AG20443 (cell line): ENCODE results near the gene PPM1H.

Source experiments
- DNase-seq: peaks from one replicate; pipeline ENCODE4 v3.0.0; 2012; ENCODE audit warnings: low spot score, mixed read lengths

Gene PPM1H

GRCh38 chr12:62873826-62874448 is 61.0 kb downstream of the PPM1H start:
- no peak for DNase-seq

GRCh38 chr12:62873116-62873825 is 61.7 kb downstream of the PPM1H start:
- no peak for DNase-seq

- DNase-seq, result no peak
Measured at GRCh38 chr12:62868820-62869219, 66.1 kb downstream of the PPM1H start.

GRCh38 chr12:62866451-62867082 is 68.4 kb downstream of the PPM1H start:
- peak; percentile 63 for DNase-seq

- DNase-seq, result peak; percentile 30
Measured at GRCh38 chr12:62865937-62866336, 69.0 kb downstream of the PPM1H start.

- DNase-seq, result peak; percentile 46
Measured at GRCh38 chr12:62865065-62865464, 69.9 kb downstream of the PPM1H start.

GRCh38 chr12:62862259-62862881 is 72.6 kb downstream of the PPM1H start:
- peak; percentile 44 for DNase-seq

- DNase-seq, result peak; percentile 23
Measured at GRCh38 chr12:62861586-62861985, 73.4 kb downstream of the PPM1H start.

- DNase-seq, result no peak
Measured at GRCh38 chr12:62860501-62861411, 74.2 kb downstream of the PPM1H start.

GRCh38 chr12:62860020-62860419 is 74.9 kb downstream of the PPM1H start:
- DNase-seq, result no peak

GRCh38 chr12:62859321-62859737 is 75.6 kb downstream of the PPM1H start:
- DNase-seq, result no peak

GRCh38 chr12:62856454-62856853 is 78.5 kb downstream of the PPM1H start:
- no peak for DNase-seq

GRCh38 chr12:62854024-62854423 is 80.9 kb downstream of the PPM1H start:
- no peak for DNase-seq

GRCh38 chr12:62849398-62849797 is 85.6 kb downstream of the PPM1H start:
- no peak for DNase-seq

- DNase-seq, result peak; percentile 76
Measured at GRCh38 chr12:62848418-62848817, 86.5 kb downstream of the PPM1H start.

GRCh38 chr12:62847709-62848108 is 87.2 kb downstream of the PPM1H start:
- DNase-seq, result no peak

GRCh38 chr12:62846491-62846890 is 88.5 kb downstream of the PPM1H start:
- DNase-seq, result no peak

- DNase-seq, result no peak
Measured at GRCh38 chr12:62844915-62845314, 90.0 kb downstream of the PPM1H start.

- no peak for DNase-seq
Measured at GRCh38 chr12:62843716-62844115, 91.2 kb downstream of the PPM1H start.

GRCh38 chr12:62841846-62842245 is 93.1 kb downstream of the PPM1H start:
- no peak for DNase-seq

- DNase-seq, result no peak
Measured at GRCh38 chr12:62840806-62841205, 94.1 kb downstream of the PPM1H start.
